CD8-positive, alpha-beta memory T cell (primary cell): Measurements from ENCODE around the gene TMEM234. TPM values are rescaled to one million over a fixed set of nuclear protein-coding genes. Genes with fewer than 3 reads are reported as not detected.
A peak's percentile ranks its signal among the peaks of the same experiment; 100 is the strongest.

Experiments
- CTCF ChIA-PET: fragments of 350-600 bp; sonication (Branson Sonifier 250); formaldehyde crosslinking; loops from one replicate; lab custom pipeline; 2021; ENCODE audit warnings: antibody characterized with exemption; lab: Charles Lee
- POLR2A ChIA-PET: fragments of 350-600 bp; sonication (Branson Sonifier 250); formaldehyde crosslinking; loops from one replicate; lab custom pipeline; 2021; ENCODE audit warnings: antibody characterized with exemption; lab: Charles Lee
- DNase-seq, 5 donors: peaks; one replicate each; pipeline versions ENCODE4 v3.0.0 to v3.0.0-alpha.2; 2020 to 2022; ENCODE audit warnings: mixed read lengths in 1 of 5
- H3K27ac ChIP-seq: one replicate; pipeline ENCODE4 v1.7.0; 2013; ENCODE audit warnings: low read depth, mild to moderate bottlenecking, low read length, moderate library complexity
- H3K27me3 ChIP-seq: 2 replicates; pipeline ENCODE4 v1.7.0; 2013; ENCODE audit warnings: low read length, mild to moderate bottlenecking; ENCODE audit not compliant: insufficient read depth, poor library complexity, severe bottlenecking
- H3K36me3 ChIP-seq: 2 replicates; pipeline ENCODE4 v1.7.0; 2013; ENCODE audit warnings: mild to moderate bottlenecking, low read length, moderate library complexity; ENCODE audit not compliant: insufficient read depth
- H3K4me1 ChIP-seq: 2 replicates; pipeline ENCODE4 v1.7.0; 2013; ENCODE audit warnings: mild to moderate bottlenecking, low read length, moderate library complexity; ENCODE audit not compliant: insufficient read depth
- H3K4me3 ChIP-seq: 2 replicates; pipeline ENCODE4 v1.7.0; 2013; ENCODE audit warnings: mild to moderate bottlenecking, low read length
- H3K9me3 ChIP-seq: 2 replicates; pipeline ENCODE4 v1.7.0; 2013; ENCODE audit warnings: mild to moderate bottlenecking, low read length
- H3K27ac Mint-ChIP-seq, 8 donors: one replicate each; pipeline ENCODE4 v1.8.0; 2020 to 2021; ENCODE audit warnings: mixed read lengths in 8 of 8, mild to moderate bottlenecking in 6 of 8, inconsistent platforms in 3 of 8, moderate library complexity in 3 of 8
- H3K27me3 Mint-ChIP-seq, 2 donors: one replicate each; pipeline ENCODE4 v1.8.0; 2020 to 2021; ENCODE audit warnings: mixed read lengths in 2 of 2, mild to moderate bottlenecking in 1 of 2, moderate library complexity in 1 of 2
- H3K36me3 Mint-ChIP-seq, 3 donors: one replicate each; pipeline ENCODE4 v1.8.0; 2020 to 2021; ENCODE audit warnings: mixed read lengths in 3 of 3, inconsistent platforms in 1 of 3, mild to moderate bottlenecking in 1 of 3
- H3K4me1 Mint-ChIP-seq, 3 donors: one replicate each; pipeline ENCODE4 v1.8.0; 2020 to 2021; ENCODE audit warnings: mixed read lengths in 3 of 3, inconsistent platforms in 1 of 3, mild to moderate bottlenecking in 1 of 3
- H3K4me3 Mint-ChIP-seq, 7 donors: one replicate each; pipeline ENCODE4 v1.8.0; 2020 to 2021; ENCODE audit warnings: mixed read lengths in 7 of 7, mild to moderate bottlenecking in 6 of 7, moderate library complexity in 4 of 7, inconsistent platforms in 2 of 7
- H3K9me3 Mint-ChIP-seq, 5 donors: one replicate each; pipeline ENCODE4 v1.8.0; 2020 to 2022; ENCODE audit warnings: mixed read lengths in 5 of 5, mild to moderate bottlenecking in 3 of 5, moderate library complexity in 2 of 5, inconsistent platforms in 1 of 5
- polyA plus RNA-seq: library from polyadenylated mRNA; unstranded; fragments of 300-500 nt; fragmentation: Illumina TruSeq; gene quantifications from one replicate; pipeline ENCODE4 v1.2.3, GENCODE V29; 2021
- total RNA-seq, 2 experiments: library from RNA; stranded (reverse); gene quantifications; one replicate each; pipeline ENCODE4 v1.2.3, GENCODE V29; 2021

The TMEM234 gene
- total and polyA plus RNA-seq, 3 experiments from 2014 or later = 6.5 to 12.2 (median 10.9) TPM

GRCh38 chr1:32247452-32247851 lies 25.3 kb upstream of the TMEM234 start:
- Mint-ChIP-seq H3K27me3 (peaks cover 0 to 4% of the 10 kb centered on the region in 2 donors), H3K4me3 (peak overlapping the region in 4 of 7 donors; percentile 50 to 81 (median 74))

GRCh38 chr1:32246888-32247273 lies 24.7 kb upstream of the TMEM234 start, which contains the start of gene FAM167B:
Gene FAM167B, plus strand, starts transcription at chr1:32247222. Its CDS starts 200 bp downstream, at chr1:32247422.
- POLR2A ChIA-PET = interaction anchor here (0.6 to 2.3 kb wide), 3 partner anchors 17 to 27 kb away, joined by 3 to 11 read pairs (median 3); no protein-coding TSS in a partner anchor
- H3K4me3 Mint-ChIP-seq = peak within 1 kb of the TSS; percentile 50 to 86 (median 75)
- DNase-seq = no peak
- peak within 1 kb of the TSS; percentile 72 to 100 (median 96) for H3K27ac Mint-ChIP-seq
- peaks cover 0 to 14% (median 3%) of the 10 kb centered on the region in 3 donors for H3K36me3 Mint-ChIP-seq
- Histone ChIP-seq H3K36me3 (no peaks in the 10 kb centered on the region), H3K27me3 (no peaks in the 10 kb centered on the region), H3K4me3 (peak within 1 kb of the TSS; percentile 60), H3K27ac (no peak within 1 kb of the TSS), H3K4me1 (peaks cover 52% of the 10 kb centered on the region), H3K9me3 (no peaks in the 10 kb centered on the region)
- H3K27me3 Mint-ChIP-seq = peaks cover 0 to 4% of the 10 kb centered on the region in 2 donors
- peaks cover 36 to 57% (median 38%) of the 10 kb centered on the region in 3 donors for H3K4me1 Mint-ChIP-seq
- CTCF ChIA-PET = interaction anchor here (0.8 to 13.4 kb wide), 6 partner anchors 9 to 75 kb away, joined by 3 to 181 read pairs (median 46); partner anchors contain the start of gene HDAC1
- H3K9me3 Mint-ChIP-seq = no peaks in the 10 kb centered on the region

More at GRCh38 chr1:32247452-32247851, 25.3 kb upstream of the TMEM234 start:
- Histone ChIP-seq H3K9me3 (no peaks in the 10 kb centered on the region), H3K27me3 (no peaks in the 10 kb centered on the region), H3K36me3 (no peaks in the 10 kb centered on the region), H3K27ac (no peak overlapping the region), H3K4me3 (peak overlapping the region; percentile 60), H3K4me1 (peaks cover 48% of the 10 kb centered on the region)
- H3K27ac Mint-ChIP-seq = peak overlapping the region; percentile 72 to 100 (median 96)
- peaks cover under 1 to 20% (median 5%) of the 10 kb centered on the region in 3 donors for H3K36me3 Mint-ChIP-seq
- CTCF ChIA-PET = interaction anchor here (0.9 to 13.4 kb wide), 17 partner anchors 9 to 108 kb away, joined by 3 to 181 read pairs (median 6); partner anchors contain the start of genes HDAC1 and IQCC
- peaks cover 32 to 52% (median 37%) of the 10 kb centered on the region in 3 donors for H3K4me1 Mint-ChIP-seq
- no peak for DNase-seq
- POLR2A ChIA-PET = interaction anchor here (1.8 to 2.3 kb wide), 2 partner anchors 26 to 44 kb away, joined by 11 to 14 read pairs; partner anchors contain the start of gene HDAC1
- H3K9me3 Mint-ChIP-seq = no peaks in the 10 kb centered on the region

DNA sequence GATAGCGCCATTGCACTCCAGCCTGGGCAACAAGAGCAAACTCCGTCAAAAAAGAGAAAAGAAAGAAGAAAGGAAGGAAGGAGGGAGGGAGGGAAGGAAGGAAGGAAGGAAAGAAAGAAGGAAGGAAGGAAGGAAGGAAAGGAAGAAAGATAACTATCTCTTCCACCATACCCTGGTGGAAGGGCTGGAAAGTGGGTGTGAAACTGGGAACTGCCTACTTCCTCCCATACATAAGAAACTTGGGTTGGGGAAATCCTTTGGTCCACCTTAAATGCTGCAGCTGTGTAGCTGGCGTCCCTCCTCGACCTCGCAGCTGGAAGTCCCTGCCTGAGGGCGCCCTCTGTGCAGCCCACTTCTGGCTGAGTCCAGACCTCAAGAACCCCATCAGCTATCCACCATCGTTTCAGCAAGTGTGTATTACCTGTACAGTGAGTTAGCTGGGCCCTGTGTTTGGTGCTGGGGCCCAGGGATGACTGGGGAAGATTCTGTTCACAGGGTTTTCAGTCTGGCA lies 20.2 kb upstream of the TMEM234 start:
- H3K9me3 Mint-ChIP-seq = no peaks in the 10 kb centered on the region
- H3K27me3 Mint-ChIP-seq = no peaks in the 10 kb centered on the region
- peaks cover 28% of the 10 kb centered on the region for H3K4me1 ChIP-seq
- no peaks in the 10 kb centered on the region for H3K36me3 ChIP-seq
- POLR2A ChIA-PET = interaction anchor here (0.7 to 0.9 kb wide), 2 partner anchors 50 to 363 kb away, joined by 3 to 16 read pairs; partner anchors contain the start of gene HDAC1
- peaks cover 0 to 2% (median 0%) of the 10 kb centered on the region in 3 donors for H3K36me3 Mint-ChIP-seq
- H3K27me3 ChIP-seq = no peaks in the 10 kb centered on the region
- CTCF ChIA-PET = interaction anchor here (1.0 to 2.7 kb wide), 5 partner anchors 19 to 78 kb away, joined by 3 to 9 read pairs (median 4); no protein-coding TSS in a partner anchor
- no peak overlapping the region for H3K27ac ChIP-seq
- peak overlapping the region in 6 of 8 donors; percentile 27 to 83 (median 54) for H3K27ac Mint-ChIP-seq
- H3K9me3 ChIP-seq = no peaks in the 10 kb centered on the region
- no peak overlapping the region for H3K4me3 ChIP-seq
- peaks cover 6 to 44% (median 11%) of the 10 kb centered on the region in 3 donors for H3K4me1 Mint-ChIP-seq
- H3K4me3 Mint-ChIP-seq = peak overlapping the region in 5 of 7 donors; percentile 1 to 51 (median 48)
- no peak for DNase-seq

GRCh38 chr1:32241001-32241763 lies 19.0 kb upstream of the TMEM234 start:
- Histone ChIP-seq H3K9me3 (no peaks in the 10 kb centered on the region), H3K27me3 (no peaks in the 10 kb centered on the region), H3K4me3 (peak overlapping the region; percentile 96), H3K36me3 (no peaks in the 10 kb centered on the region), H3K4me1 (peaks cover 16% of the 10 kb centered on the region), H3K27ac (peak overlapping the region; percentile 24)
- peak overlapping the region; percentile 56 to 95 (median 76) for H3K27ac Mint-ChIP-seq
- no peaks in the 10 kb centered on the region for H3K9me3 Mint-ChIP-seq
- ChIA-PET CTCF (interaction anchor here (0.7 to 7.2 kb wide), 33 partner anchors 8 to 136 kb away, joined by 3 to 77 read pairs (median 4); partner anchors contain the start of genes CCDC28B, FAM167B, HDAC1 and IQCC), POLR2A (interaction anchor here (0.5 to 2.6 kb wide), 15 partner anchors 10 to 238 kb away, joined by 3 to 31 read pairs (median 4); partner anchors contain the start of genes BSDC1, HDAC1, LCK and MARCKSL1)
- H3K4me1 Mint-ChIP-seq = peaks cover 5 to 32% (median 6%) of the 10 kb centered on the region in 3 donors
- peak in 1 of 5 donors; percentile 63 for DNase-seq
- no peaks in the 10 kb centered on the region for H3K27me3 Mint-ChIP-seq
- H3K4me3 Mint-ChIP-seq = peak overlapping the region; percentile 89 to 94 (median 92)
- H3K36me3 Mint-ChIP-seq = peaks cover 0 to 2% (median 0%) of the 10 kb centered on the region in 3 donors

DNA sequence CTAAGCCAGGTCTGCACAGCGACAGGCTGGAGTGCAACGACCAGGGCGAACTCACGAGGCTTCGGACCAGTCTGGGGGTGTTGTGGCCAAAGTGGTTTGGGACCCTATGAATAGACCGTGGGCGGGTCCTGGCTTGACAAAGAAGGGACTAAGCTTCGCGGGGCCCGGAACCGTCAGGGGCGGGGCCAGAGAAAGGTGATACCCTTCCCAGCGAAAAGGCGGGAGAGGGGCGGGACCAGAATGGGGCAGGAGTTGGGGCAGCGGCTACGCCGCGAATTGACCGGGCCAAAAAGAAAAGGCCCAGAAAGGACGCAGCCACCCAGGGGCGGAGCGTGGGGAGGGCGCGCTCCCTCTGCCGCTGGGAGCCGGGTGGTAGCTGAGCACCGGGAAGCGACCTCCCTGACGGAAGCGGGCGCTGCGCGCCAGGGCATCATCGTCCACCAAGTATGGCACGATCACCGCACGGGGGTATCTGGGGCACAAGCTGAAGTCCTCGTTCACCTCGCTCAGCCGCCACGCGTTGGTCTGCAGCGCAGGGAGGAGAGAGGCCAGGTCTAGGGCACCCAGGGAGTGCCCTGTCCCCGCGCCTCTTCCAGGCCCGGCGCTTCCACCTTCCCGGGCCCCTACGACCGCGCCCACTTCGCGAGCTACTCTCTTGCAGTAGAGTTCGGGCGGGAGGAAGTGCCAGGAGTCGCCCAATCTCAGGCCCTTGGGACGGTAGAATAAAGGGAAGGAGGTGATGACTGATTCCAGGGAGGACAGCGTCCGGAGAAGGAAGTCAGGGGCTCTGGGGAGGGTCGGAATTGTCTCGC lies 18.2 kb upstream of the TMEM234 start:
- peak overlapping the region; percentile 89 to 94 (median 92) for H3K4me3 Mint-ChIP-seq
- peak; percentile 58 to 76 (median 62) for DNase-seq
- Histone ChIP-seq H3K4me1 (peaks cover 16% of the 10 kb centered on the region), H3K27me3 (no peaks in the 10 kb centered on the region), H3K27ac (peak overlapping the region; percentile 24), H3K4me3 (peak overlapping the region; percentile 96), H3K36me3 (no peaks in the 10 kb centered on the region), H3K9me3 (no peaks in the 10 kb centered on the region)
- H3K36me3 Mint-ChIP-seq = peaks cover 0 to 2% (median 0%) of the 10 kb centered on the region in 3 donors
- ChIA-PET CTCF (interaction anchor here (0.7 to 7.2 kb wide), 35 partner anchors 8 to 137 kb away, joined by 3 to 77 read pairs (median 4); partner anchors contain the start of genes CCDC28B, FAM167B, HDAC1 and IQCC), POLR2A (interaction anchor here (0.5 to 2.6 kb wide), 16 partner anchors 8 to 143 kb away, joined by 3 to 31 read pairs (median 4); partner anchors contain the start of genes CCDC28B, HDAC1, LCK and MARCKSL1)
- peaks cover 5 to 32% (median 6%) of the 10 kb centered on the region in 3 donors for H3K4me1 Mint-ChIP-seq
- peak overlapping the region in 7 of 8 donors; percentile 56 to 88 (median 80) for H3K27ac Mint-ChIP-seq
- H3K27me3 Mint-ChIP-seq = no peaks in the 10 kb centered on the region
- H3K9me3 Mint-ChIP-seq = no peaks in the 10 kb centered on the region

DNA sequence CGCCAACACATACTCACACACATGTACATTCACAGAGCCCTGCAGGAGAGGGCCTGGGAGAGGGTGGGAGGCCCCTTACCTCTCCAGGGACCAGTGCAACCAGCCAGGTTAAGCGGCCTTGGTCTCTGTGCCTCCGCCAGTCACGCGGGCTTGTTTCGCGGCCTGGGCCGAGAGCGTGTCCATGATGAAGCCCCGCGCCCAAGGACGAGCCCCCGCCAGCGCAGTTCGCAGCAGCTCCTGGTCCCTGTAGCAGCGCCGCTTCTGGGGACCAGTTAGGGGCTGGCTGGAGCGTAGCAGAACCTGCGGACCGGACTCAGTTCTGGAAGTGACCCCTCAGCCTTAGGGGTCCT lies 17.6 kb upstream of the TMEM234 start:
- peak overlapping the region in 2 of 8 donors; percentile 71 to 88 for H3K27ac Mint-ChIP-seq
- peaks cover 16% of the 10 kb centered on the region for H3K4me1 ChIP-seq
- no peak for DNase-seq
- H3K9me3 ChIP-seq = no peaks in the 10 kb centered on the region
- ChIA-PET CTCF (interaction anchor here (0.7 to 7.2 kb wide), 21 partner anchors 8 to 138 kb away, joined by 3 to 77 read pairs (median 5); partner anchors contain the start of genes CCDC28B, FAM167B, HDAC1 and LCK), POLR2A (interaction anchor here (0.6 to 2.6 kb wide), 9 partner anchors 9 to 96 kb away, joined by 3 to 31 read pairs (median 4); partner anchors contain the start of genes CCDC28B, HDAC1, LCK and MARCKSL1)
- no peaks in the 10 kb centered on the region for H3K36me3 ChIP-seq
- no peaks in the 10 kb centered on the region for H3K27me3 Mint-ChIP-seq
- peaks cover 5 to 32% (median 6%) of the 10 kb centered on the region in 3 donors for H3K4me1 Mint-ChIP-seq
- peak overlapping the region; percentile 96 for H3K4me3 ChIP-seq
- H3K36me3 Mint-ChIP-seq = peaks cover 0 to 2% (median 0%) of the 10 kb centered on the region in 3 donors
- no peaks in the 10 kb centered on the region for H3K9me3 Mint-ChIP-seq
- no peak overlapping the region for H3K27ac ChIP-seq
- no peaks in the 10 kb centered on the region for H3K27me3 ChIP-seq
- peak overlapping the region; percentile 89 to 94 (median 92) for H3K4me3 Mint-ChIP-seq
